ENCODE data around the gene NPL. TPM values are rescaled to one million over a fixed set of nuclear protein-coding genes. Genes with fewer than 3 reads are reported as not detected.

The NPL gene
- total RNA-seq, 1 donor from 2014 or later = 9.1 TPM

GRCh38 chr1:182809414-182809957 lies 19.9 kb downstream of the NPL start:
- H3K27ac Mint-ChIP-seq (ENCODE audit: unreplicated experiment) = no peak overlapping the region
- TF ChIP-seq CTCF (conservative IDR thresholded peaks at IDR 0.05) = no peak
- peaks cover 7% of the 10 kb centered on the region for H3K4me1 Mint-ChIP-seq
- no peaks in the 10 kb centered on the region for H3K27me3 Mint-ChIP-seq (ENCODE audit: low read depth)
- no peak for DNase-seq (ENCODE audit: low read depth, low spot score)
- no peak overlapping the region for H3K4me3 Mint-ChIP-seq
- H3K9me3 Mint-ChIP-seq = no peaks in the 10 kb centered on the region
- H3K36me3 Mint-ChIP-seq (ENCODE audit: low read depth) = peaks cover 7% of the 10 kb centered on the region

- DNase-seq (ENCODE audit: low read depth, low spot score) = no peak
- Mint-ChIP-seq H3K36me3 (ENCODE audit: low read depth) (peaks cover 7% of the 10 kb centered on the region), H3K4me1 (no peaks in the 10 kb centered on the region), H3K4me3 (no peak overlapping the region), H3K27me3 (ENCODE audit: low read depth) (no peaks in the 10 kb centered on the region), H3K9me3 (no peaks in the 10 kb centered on the region), H3K27ac (ENCODE audit: unreplicated experiment) (no peak overlapping the region)
- TF ChIP-seq CTCF (conservative IDR thresholded peaks at IDR 0.05) = no peak
Measured at GRCh38 chr1:182811975-182812722, 22.6 kb downstream of the NPL start.

- DNase-seq (ENCODE audit: low read depth, low spot score) = no peak
- Mint-ChIP-seq H3K27ac (ENCODE audit: unreplicated experiment) (no peak overlapping the region), H3K4me1 (no peaks in the 10 kb centered on the region), H3K9me3 (no peaks in the 10 kb centered on the region), H3K4me3 (no peak overlapping the region), H3K36me3 (ENCODE audit: low read depth) (peaks cover 16% of the 10 kb centered on the region), H3K27me3 (ENCODE audit: low read depth) (no peaks in the 10 kb centered on the region)
- no peak for TF ChIP-seq CTCF (conservative IDR thresholded peaks at IDR 0.05)
Measured at GRCh38 chr1:182816863-182817262, 27.3 kb downstream of the NPL start.

GRCh38 chr1:182817802-182818201 lies 28.2 kb downstream of the NPL start:
- Mint-ChIP-seq H3K27me3 (ENCODE audit: low read depth) (no peaks in the 10 kb centered on the region), H3K4me3 (no peak overlapping the region), H3K36me3 (ENCODE audit: low read depth) (peaks cover 14% of the 10 kb centered on the region), H3K4me1 (no peaks in the 10 kb centered on the region), H3K9me3 (no peaks in the 10 kb centered on the region), H3K27ac (ENCODE audit: unreplicated experiment) (no peak overlapping the region)
- TF ChIP-seq CTCF (conservative IDR thresholded peaks at IDR 0.05) = no peak
- no peak for DNase-seq (ENCODE audit: low read depth, low spot score)

- no peak for DNase-seq (ENCODE audit: low read depth, low spot score)
- Mint-ChIP-seq H3K4me3 (no peak overlapping the region), H3K9me3 (no peaks in the 10 kb centered on the region), H3K4me1 (no peaks in the 10 kb centered on the region), H3K27me3 (ENCODE audit: low read depth) (no peaks in the 10 kb centered on the region), H3K27ac (ENCODE audit: unreplicated experiment) (no peak overlapping the region), H3K36me3 (ENCODE audit: low read depth) (peaks cover 11% of the 10 kb centered on the region)
- no peak for TF ChIP-seq CTCF (conservative IDR thresholded peaks at IDR 0.05)
Measured at GRCh38 chr1:182823220-182823619, 33.6 kb downstream of the NPL start.

Measured in neural crest cell (in vitro differentiated cells).